HG03439 (cell line): ENCODE measurements around the gene ATP5PD.
"Not testable (repeated sequence)": the region's sequence is repeated elsewhere in the genome, so short reads cannot be mapped to it uniquely, and the experiment has no call there.

Experiments used
- ATAC-seq: cut with Tn5 transposase; IDR thresholded peaks from one replicate; pipeline ENCODE4 v1.9.1; 2021; ENCODE audit warnings: mild to moderate bottlenecking, moderate library complexity; ENCODE audit not compliant: unreplicated experiment

The ATP5PD gene

DNA sequence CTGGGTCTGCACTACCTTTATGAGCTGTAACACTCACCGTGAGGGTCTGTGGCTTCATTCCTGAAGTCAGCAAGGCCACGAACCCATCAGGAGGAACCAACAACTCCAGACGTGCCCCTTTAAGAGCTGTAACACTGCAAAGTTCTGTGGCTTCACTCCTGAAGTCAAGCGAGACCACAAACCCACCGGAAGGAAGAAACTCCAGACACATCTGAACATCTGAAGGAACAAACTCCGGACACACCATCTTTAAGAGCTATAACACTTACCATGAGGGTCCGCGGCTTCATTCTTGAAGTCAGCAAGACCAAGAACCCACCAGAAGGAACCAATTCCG lies 21.4 kb downstream of the ATP5PD start:
- ATAC-seq: not testable (repeated sequence)

DNA sequence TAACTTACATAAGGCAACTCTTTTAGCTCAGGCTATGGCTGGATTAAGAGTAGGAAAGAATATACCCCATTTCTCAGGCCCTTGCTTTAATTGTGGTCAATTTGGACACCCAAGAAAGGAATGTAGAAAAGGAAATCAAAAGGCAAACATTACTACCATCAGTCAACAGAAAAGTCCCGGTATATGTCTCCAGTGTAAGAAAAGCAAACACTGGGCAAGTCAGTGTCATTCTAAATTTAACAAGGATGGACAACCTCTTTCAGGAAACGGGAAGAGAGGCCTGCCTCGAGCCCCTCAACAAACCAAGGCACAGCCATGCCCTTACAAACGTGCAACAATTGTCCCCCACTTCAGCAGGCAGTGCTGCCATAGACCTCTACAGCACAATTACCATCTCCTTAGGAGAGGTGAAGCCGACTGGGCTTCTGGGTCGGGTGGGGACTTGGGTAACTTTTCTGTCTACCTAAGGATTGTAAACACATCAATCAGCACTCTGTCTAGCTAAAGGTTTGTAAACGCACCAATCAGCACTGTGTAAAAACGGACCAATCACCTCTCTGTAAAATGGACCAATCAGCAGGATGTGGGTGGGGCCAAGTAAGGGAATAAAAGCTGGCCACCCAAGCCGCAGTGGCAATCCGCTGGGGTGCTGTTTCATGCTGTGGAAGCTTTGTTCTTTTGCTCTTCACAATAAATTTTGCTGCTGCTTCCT lies 21.9 kb downstream of the ATP5PD start:
- no peak for ATAC-seq

DNA sequence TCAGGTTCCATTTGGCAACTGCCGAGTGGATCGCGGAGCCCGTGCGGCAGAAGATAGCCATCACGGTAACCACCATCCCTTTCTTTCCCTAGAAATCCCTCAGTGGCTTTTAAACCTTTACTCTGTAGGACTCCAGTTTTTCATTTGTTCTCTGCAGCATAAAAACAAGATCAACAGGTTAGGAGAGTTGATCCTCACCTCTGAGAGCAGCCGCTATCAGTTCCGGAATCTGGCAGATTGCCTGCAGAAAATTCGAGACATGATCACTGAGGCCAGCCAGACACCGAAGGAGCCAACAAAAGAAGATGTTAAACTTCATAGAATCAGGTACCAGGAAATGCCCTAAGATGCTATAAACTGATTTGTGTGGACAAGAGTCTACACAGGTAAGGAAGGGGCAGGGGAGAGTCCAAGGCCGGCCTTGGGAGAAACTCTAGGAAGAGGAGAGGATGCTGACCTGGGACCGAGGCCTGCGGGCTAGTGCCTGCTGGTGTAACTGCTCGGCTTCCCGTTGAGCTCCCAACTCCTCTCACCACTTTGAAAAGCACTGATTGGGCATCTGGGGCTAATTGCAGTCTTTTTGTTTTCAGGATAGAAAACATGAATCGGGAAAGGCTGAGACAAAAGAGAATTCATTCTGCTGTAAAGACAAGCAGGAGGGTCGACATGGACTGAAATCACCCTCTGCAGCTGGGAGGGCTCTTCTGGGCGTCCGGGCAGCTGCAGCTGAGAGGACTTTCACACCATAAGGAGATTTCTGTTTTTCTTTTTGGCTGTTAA lies 26.2 kb downstream of the ATP5PD start:
- no peak for ATAC-seq

DNA sequence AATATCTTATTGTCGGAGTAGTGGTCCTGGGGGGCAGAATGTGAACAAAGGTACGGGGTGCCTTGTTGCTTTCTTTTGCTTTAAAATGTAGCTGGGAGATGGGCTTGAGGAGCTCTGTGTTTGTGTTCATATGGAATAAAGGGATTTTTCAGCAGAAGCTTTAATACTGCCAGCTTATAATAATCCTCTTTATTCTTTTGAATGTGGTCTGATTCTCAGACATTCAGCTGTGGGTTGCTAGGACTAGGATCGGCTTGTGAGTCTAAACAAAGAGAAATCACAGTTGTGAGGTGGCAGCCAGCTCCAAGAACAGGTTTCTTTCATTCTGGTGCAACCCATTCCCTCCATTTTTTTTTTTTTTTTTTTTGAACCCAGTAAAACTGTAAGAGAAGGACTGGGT lies 27.1 kb downstream of the ATP5PD start:
- no peak for ATAC-seq

DNA sequence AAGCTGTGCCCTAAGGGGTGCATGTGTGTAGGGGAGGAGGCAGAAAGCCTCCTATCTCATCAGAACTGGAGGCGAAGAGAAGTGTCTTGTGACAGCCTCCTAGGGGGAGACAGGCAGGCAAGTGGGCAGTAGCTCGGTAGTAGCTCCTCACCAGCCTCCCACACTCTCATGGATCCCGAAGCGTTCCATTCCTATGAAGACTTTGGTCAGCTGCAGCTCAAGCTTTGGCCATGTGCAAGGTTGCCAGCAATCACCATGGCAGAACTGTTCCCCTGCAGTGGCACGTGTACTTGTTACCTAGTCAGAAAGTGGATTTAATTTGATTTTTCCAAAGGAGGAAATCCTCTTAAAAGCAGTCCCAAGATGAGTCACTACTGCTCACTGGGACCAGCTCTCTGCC lies 27.6 kb downstream of the ATP5PD start:
- ATAC-seq: no peak

DNA sequence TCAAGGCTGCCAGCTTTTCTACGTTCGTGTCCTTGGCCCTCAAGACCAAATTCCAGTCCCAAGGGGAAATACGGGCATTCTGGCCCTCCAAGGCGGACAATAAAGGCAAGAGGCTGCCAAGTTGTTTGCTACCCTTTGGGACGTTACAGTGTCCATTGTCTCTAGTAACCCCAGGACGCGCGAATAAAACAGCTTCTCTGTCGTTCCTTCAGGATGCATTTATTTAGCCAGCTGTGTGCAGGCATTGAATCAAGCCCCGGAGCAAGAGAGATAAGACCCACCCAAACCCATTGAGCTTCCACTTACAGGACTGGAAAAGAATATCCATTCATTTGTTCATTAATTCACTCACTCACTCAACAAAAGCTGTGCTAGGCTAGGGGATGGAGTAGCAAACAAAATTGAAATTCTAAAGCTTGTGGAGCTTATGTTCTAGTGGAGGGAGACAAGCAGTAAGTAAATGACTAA lies 33.6 kb downstream of the ATP5PD start:
- no peak for ATAC-seq

DNA sequence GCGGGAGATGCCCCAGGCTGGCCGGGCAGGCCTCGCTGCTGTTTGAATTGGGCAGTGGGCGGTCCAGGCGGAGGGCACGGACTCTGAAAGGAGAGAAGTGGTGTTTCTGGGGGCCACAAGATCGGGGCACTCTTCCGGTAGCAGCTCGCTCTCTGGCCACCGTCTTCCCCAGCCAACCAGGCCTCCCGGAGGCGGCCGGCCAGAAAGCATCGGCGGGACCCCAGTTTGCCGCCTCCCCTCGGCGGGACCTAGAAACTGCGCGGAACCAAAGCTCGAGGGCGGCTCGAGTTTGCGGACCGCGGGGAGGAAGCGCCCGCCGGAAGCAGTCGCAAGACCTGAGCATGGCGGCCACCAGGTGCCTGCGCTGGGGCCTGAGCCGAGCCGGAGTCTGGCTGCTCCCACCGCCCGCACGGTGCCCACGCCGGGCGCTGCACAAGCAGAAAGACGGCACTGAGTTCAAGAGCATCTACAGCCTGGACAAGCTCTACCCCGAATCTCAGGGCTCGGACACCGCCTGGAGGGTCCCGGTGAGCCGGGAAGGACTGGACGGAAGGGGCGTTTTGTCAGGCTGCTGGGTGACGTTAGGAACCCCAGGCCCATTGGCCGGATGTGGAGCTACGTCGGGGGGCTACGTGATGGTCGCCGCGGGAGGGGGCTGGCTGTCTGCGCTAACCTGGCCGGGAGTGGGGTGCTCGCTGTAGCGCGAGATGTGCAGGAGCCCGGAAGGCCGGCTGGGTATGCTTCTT lies 34.2 kb downstream of the ATP5PD start, which contains the start of gene MRPL58:
Gene MRPL58, plus strand, starts transcription at position 325 of the 746 bp plus-strand sequence. Its CDS starts 17 bp downstream, at position 342.
- peak; percentile 86 for ATAC-seq

DNA sequence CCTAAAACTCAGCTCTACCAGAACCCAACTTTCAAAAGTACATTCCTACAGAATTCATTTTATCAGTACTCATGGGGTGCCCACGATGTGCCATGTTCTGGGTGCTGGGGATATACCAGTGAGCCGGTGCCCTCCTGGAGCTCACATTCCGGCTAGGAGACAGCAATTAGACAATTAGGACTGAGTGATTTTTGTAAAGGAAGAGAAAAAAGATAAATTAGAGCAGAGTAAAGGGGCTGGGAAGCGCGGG lies 34.7 kb downstream of the ATP5PD start:
- ATAC-seq: no peak

DNA sequence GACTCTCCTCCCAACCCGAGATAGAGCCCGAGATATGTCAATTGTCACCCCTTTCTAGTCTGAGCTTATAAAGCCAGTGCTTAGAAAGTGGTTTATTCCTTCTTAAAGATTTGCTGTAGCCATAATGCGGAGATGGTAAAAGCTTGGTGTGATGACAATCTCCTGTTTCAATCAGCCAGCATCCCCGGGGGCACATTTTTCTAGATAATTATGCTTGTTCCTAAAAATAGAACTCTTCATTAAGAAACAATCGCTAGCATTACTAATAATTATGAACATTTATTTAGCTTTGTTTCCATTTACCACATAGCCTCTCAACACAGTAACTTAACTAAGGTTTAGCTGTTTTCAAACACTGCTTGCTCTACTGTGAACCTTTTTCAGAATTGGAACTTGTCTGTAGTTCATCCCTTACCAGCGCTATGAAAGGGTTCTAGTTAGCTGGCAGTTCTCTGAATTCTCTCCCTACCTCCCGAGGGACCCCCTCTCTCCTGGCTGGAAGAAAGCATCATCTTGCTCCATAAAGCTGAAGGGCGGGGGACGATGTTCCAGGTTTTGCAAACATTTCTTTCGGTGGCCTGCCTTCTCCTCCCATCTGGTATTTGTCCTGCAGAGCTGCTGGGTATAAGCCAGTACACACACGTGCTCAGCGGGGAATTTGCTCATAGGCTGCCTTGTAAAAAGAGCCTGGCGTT lies 35.2 kb downstream of the ATP5PD start:
- ATAC-seq: no peak

DNA sequence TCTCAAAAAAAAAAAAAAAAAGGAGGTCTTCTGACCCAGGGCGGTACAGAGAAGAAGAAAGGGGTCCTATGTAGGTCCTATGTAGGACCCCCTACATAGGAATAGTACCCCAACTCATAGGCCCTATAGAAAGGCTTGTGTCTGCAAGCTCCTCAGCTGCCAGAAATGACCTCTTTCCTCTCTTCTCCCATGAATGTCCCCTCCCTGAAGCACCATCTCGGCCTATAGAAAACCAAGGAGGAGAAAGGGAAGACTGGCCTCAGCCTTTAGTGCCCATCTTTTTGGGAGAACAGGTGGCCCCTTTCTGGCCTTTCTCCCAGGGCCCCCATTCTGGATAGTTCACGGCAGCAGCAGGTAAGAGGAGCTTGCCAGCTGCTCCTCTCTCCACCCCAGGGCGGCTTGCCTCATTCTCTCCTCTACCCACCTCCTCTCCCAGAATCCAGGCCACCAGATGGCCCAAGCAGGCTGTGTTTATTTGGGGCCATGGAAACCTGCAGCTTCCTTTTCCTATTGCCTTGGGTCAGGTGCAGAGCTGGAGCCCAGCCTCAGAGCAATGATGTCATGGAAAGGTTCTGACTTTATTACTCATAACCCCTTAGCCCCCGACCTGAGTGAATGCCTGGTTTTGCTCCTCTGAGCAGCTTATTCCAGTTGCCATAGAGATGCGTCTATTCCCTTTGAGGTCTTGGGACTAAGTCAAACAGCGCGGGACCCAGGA lies 35.9 kb downstream of the ATP5PD start:
- no peak for ATAC-seq

DNA sequence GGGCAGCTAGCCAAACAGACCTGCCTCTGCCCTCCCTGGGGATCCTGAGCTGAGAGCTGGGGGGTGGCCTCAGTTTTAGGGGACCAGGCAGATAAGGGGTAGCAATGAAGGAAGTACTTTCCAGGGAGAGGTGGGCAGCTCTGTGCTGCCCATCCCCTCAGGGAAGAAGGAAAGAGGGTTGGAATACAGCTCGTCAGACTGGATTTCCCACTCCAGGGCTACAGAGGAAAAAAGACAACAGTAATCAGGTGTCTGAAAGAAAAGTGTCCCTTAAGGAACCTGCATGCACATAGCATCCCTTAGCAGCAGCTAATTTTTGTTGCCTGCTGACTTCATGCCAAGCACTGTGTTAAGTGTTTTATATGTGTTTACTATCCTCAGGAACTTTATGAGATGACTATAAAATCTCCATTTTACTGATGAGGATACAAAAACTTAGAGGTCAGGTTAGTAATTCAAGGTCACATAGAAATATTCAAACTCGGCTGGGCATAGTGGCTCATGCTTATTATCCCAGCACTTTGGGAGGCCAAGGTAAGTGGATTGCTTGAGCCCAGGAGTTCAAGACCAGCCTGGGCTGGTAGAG lies 37.5 kb downstream of the ATP5PD start:
- ATAC-seq: no peak

DNA sequence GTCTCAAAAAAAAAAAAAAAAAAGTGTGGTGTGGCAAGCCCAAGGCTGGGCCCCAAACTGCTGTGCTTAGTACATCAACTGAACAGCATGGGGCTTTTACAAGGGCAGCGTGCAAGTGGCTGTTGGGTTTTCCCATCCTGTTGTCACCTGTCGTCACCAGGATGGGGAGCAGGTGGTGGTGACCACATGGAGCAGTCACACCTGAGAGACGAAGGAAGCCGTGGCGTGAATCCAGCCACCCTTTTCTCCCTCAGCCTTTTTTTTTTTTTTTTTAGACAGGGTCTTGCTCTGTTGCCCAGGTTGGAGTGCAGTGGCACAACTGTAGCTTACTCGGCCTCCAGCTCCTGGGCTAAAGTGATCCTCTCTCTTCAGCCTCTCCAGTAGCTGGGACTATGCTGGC lies 38.4 kb downstream of the ATP5PD start:
- ATAC-seq: no peak

DNA sequence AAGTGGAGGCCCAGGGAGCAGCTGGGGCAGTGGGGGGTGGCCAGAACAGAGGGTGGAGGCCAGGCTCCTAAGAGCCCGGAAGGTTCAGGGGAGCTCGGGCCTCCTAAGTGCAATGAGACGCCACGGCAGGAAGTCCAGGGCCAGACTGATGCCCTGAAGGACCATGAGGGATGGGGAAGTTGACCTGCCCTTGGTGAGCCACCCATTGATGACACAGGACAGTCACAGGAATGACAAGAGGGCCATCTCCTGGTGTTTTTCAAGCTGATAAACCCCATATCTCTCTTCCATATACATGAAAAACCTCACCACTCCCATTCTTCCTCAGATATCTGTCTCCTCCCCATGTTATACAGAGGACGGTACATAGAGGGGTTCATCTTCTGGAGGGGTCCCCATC lies 40.1 kb downstream of the ATP5PD start:
- no peak for ATAC-seq

DNA sequence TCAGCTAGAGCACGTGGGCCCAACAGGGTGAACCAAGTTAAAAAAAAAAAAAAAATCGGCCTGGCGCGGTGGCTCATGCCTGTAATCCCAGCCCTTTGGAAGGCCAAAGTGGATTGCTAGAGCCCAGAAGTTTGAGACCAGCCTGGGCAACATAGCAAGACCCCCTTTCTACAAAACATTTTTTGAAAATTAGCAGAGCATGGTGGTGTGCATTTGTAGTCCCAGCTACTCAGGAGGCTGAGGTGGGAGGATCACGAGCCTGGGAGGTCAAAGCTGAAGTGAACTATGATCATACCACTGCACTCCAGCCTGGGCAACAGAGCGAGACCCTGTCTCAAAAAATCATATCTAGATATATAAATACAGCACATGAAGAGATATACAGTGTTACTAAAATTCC lies 40.7 kb downstream of the ATP5PD start:
- not testable (repeated sequence) for ATAC-seq

DNA sequence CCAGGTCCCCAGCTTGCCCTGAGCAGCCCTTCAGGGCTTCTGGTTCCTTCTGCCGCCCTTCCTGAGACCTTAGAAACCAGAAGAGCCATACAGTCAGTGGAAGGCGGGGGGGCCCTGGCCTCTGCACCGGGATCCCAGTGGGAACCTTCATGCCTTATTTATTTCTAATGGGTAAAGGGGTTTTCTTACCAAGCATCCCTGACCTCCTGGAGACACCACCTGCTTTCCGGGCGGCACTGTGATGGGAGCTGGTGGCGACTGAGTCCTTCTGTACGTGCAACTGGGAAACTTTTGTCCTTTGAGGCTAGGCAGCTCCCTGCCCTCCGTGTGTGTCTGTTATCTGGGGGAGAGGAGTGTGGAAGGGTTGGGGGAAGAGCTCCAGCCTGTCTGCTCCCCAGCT lies 41.5 kb downstream of the ATP5PD start:
- ATAC-seq: no peak

DNA sequence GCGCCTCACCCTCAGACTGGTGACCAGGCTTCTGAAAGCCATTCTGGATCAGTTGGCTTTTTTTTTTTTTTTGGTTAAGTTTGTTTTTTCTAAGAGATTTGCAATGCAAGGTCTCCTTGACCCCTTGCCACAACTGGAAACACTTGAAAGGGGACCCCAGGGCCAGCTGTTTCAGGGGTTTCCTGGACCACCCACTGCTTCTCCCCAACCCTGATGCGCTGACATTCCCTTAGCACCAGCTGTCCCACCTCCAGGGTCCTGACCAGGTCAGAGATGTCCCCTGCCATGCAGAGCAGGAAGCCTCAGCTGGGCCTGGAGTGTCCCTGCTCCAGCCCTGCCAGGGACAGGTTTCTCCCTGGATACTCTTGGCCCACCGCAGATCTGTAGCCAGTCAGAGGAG lies 42.4 kb downstream of the ATP5PD start:
- ATAC-seq: no peak

DNA sequence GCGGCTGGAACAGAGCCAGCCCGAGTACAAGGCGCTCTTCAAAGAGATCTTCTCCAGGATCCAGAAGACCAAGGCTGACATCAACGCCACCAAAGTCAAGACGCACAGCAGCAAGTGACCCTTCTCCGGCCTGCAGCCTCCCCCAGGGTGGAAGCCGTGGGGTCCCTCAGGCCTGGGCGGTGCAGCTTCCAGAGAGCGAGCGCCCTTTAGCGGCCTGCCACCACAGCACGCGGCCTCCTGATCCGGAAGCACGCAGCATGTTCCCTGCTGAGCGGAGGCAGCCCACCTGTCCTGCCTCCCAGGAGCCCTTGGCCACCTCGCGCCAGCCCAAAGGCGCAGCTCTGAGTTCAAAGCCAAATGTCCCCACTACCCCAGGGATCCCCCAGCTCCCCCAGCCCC lies 42.8 kb downstream of the ATP5PD start:
- no peak for ATAC-seq

DNA sequence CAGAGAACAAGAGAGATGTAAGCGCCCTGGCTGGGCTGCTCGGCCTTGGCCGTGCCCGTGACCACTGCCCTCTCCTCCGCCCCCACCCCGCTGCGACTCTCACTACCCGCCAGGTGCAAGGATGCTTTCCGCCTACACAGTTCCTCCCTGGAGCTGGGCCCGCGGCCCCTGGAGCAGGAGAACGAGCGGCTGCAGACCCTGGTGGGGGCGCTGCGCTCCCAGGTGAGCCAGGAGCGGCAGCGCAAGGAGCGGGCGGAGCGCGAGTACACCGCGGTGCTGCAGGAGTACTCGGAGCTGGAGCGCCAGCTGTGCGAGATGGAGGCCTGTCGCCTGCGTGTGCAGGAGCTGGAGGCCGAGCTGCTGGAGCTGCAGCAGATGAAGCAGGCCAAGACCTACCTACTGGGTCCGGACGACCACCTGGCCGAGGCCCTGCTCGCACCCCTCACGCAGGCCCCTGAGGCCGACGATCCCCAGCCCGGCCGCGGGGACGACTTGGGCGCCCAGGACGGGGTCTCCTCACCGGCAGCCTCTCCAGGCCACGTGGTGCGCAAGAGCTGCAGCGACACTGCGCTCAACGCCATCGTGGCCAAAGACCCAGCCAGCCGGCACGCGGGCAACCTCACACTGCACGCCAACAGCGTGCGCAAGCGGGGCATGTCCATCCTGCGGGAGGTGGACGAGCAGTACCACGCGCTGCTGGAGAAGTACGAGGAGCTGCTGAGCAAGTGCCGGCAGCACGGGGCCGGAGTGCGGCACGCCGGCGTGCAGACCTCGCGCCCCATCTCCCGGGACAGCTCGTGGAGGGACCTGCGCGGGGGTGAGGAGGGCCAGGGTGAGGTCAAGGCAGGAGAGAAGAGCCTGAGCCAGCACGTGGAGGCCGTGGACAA lies 43.5 kb downstream of the ATP5PD start:
- no peak for ATAC-seq
